Mononuclear cell (primary cell): ENCODE results near the gene EFCAB9. TPM values are rescaled to one million over a fixed set of nuclear protein-coding genes. Genes with fewer than 3 reads are reported as not detected.

Experiments
- H3K27me3 ChIP-seq: 2 replicates; pipeline ENCODE4 v1.6.0; 2011; ENCODE audit warnings: low read length, control low read depth; ENCODE audit not compliant: insufficient read depth
- H3K4me1 ChIP-seq: 2 replicates; pipeline ENCODE4 v1.5.1; 2011; ENCODE audit warnings: mild to moderate bottlenecking, low read length, control low read depth; ENCODE audit not compliant: insufficient read depth
- H3K4me3 ChIP-seq: 2 replicates; pipeline ENCODE4 v1.5.1; 2011; ENCODE audit warnings: mild to moderate bottlenecking, low read length, moderate library complexity
- H3K9me3 ChIP-seq: 2 replicates; pipeline ENCODE4 v1.5.1; 2011; ENCODE audit warnings: low read depth, mild to moderate bottlenecking, control low read depth, low read length
- total RNA-seq: library from RNA; depleted of rRNA; stranded (reverse); fragments of >200 nt; gene quantifications from one replicate; pipeline ENCODE4 v1.2.3, GENCODE V29; 2012

The EFCAB9 gene
- total RNA-seq, 1 donor, result not detected

GRCh38 chr5:172159016-172159415, 35.0 kb upstream of the EFCAB9 start:
- H3K4me1 ChIP-seq, result peaks cover 66% of the 10 kb centered on the region

GRCh38 chr5:172160506-172160905, 33.5 kb upstream of the EFCAB9 start:
- peaks cover 70% of the 10 kb centered on the region for H3K4me1 ChIP-seq

More at GRCh38 chr5:172159016-172159415, 35.0 kb upstream of the EFCAB9 start:
- no peaks in the 10 kb centered on the region for H3K27me3 ChIP-seq
- no peak overlapping the region for H3K4me3 ChIP-seq
- no peaks in the 10 kb centered on the region for H3K9me3 ChIP-seq

GRCh38 chr5:172162323-172162986, 31.5 kb upstream of the EFCAB9 start:
- Histone ChIP-seq H3K4me1 (peaks cover 69% of the 10 kb centered on the region), H3K27me3 (no peaks in the 10 kb centered on the region), H3K4me3 (no peak overlapping the region), H3K9me3 (no peaks in the 10 kb centered on the region)

More at GRCh38 chr5:172160506-172160905, 33.5 kb upstream of the EFCAB9 start:
- H3K4me3 ChIP-seq, result no peak overlapping the region
- no peaks in the 10 kb centered on the region for H3K27me3 ChIP-seq
- no peaks in the 10 kb centered on the region for H3K9me3 ChIP-seq

- H3K4me3 ChIP-seq, result no peak overlapping the region
- no peaks in the 10 kb centered on the region for H3K9me3 ChIP-seq
- no peaks in the 10 kb centered on the region for H3K27me3 ChIP-seq
- peaks cover 74% of the 10 kb centered on the region for H3K4me1 ChIP-seq
These were observed 31.0 kb upstream of the EFCAB9 start for GRCh38 chr5:172162987-172163343.

- H3K9me3 ChIP-seq, result no peaks in the 10 kb centered on the region
- H3K4me1 ChIP-seq, result peaks cover 78% of the 10 kb centered on the region
- no peak overlapping the region for H3K4me3 ChIP-seq
- no peaks in the 10 kb centered on the region for H3K27me3 ChIP-seq
These were observed 30.6 kb upstream of the EFCAB9 start for GRCh38 chr5:172163346-172163745.

- H3K4me3 ChIP-seq, result no peak overlapping the region
- H3K4me1 ChIP-seq, result peaks cover 86% of the 10 kb centered on the region
- no peaks in the 10 kb centered on the region for H3K27me3 ChIP-seq
- no peaks in the 10 kb centered on the region for H3K9me3 ChIP-seq
These were observed 29.2 kb upstream of the EFCAB9 start for GRCh38 chr5:172164769-172165212.

GRCh38 chr5:172165465-172165864, 28.5 kb upstream of the EFCAB9 start:
- H3K27me3 ChIP-seq, result no peaks in the 10 kb centered on the region
- no peaks in the 10 kb centered on the region for H3K9me3 ChIP-seq
- H3K4me1 ChIP-seq, result peaks cover 85% of the 10 kb centered on the region
- H3K4me3 ChIP-seq, result no peak overlapping the region

GRCh38 chr5:172166030-172166826, 27.7 kb upstream of the EFCAB9 start:
- H3K9me3 ChIP-seq, result no peaks in the 10 kb centered on the region
- H3K27me3 ChIP-seq, result no peaks in the 10 kb centered on the region
- no peak overlapping the region for H3K4me3 ChIP-seq

GRCh38 chr5:172167895-172168294, 26.1 kb upstream of the EFCAB9 start:
- Histone ChIP-seq H3K9me3 (no peaks in the 10 kb centered on the region), H3K4me3 (no peak overlapping the region), H3K4me1 (peaks cover 86% of the 10 kb centered on the region), H3K27me3 (no peaks in the 10 kb centered on the region)

More at GRCh38 chr5:172166030-172166826, 27.7 kb upstream of the EFCAB9 start:
- peaks cover 87% of the 10 kb centered on the region for H3K4me1 ChIP-seq

- H3K4me3 ChIP-seq, result no peak overlapping the region
- peaks cover 86% of the 10 kb centered on the region for H3K4me1 ChIP-seq
- H3K27me3 ChIP-seq, result no peaks in the 10 kb centered on the region
- no peaks in the 10 kb centered on the region for H3K9me3 ChIP-seq
These were observed 25.7 kb upstream of the EFCAB9 start for GRCh38 chr5:172168311-172168710.

- Histone ChIP-seq H3K27me3 (no peaks in the 10 kb centered on the region), H3K4me3 (no peak overlapping the region)
These were observed 24.8 kb upstream of the EFCAB9 start for GRCh38 chr5:172169216-172169615.

GRCh38 chr5:172170251-172170701, 23.7 kb upstream of the EFCAB9 start:
- no peaks in the 10 kb centered on the region for H3K27me3 ChIP-seq
- no peaks in the 10 kb centered on the region for H3K9me3 ChIP-seq
- no peak overlapping the region for H3K4me3 ChIP-seq

More at GRCh38 chr5:172169216-172169615, 24.8 kb upstream of the EFCAB9 start:
- peaks cover 89% of the 10 kb centered on the region for H3K4me1 ChIP-seq
- no peaks in the 10 kb centered on the region for H3K9me3 ChIP-seq

GRCh38 chr5:172171118-172171517, 22.9 kb upstream of the EFCAB9 start:
- Histone ChIP-seq H3K4me3 (no peak overlapping the region), H3K4me1 (peaks cover 88% of the 10 kb centered on the region), H3K27me3 (no peaks in the 10 kb centered on the region), H3K9me3 (no peaks in the 10 kb centered on the region)

More at GRCh38 chr5:172170251-172170701, 23.7 kb upstream of the EFCAB9 start:
- H3K4me1 ChIP-seq, result peaks cover 89% of the 10 kb centered on the region

- Histone ChIP-seq H3K27me3 (no peaks in the 10 kb centered on the region), H3K9me3 (no peaks in the 10 kb centered on the region), H3K4me3 (no peak overlapping the region), H3K4me1 (peaks cover 96% of the 10 kb centered on the region)
These were observed 20.9 kb upstream of the EFCAB9 start for GRCh38 chr5:172172912-172173563.

GRCh38 chr5:172173564-172174153, 20.3 kb upstream of the EFCAB9 start:
- Histone ChIP-seq H3K27me3 (no peaks in the 10 kb centered on the region), H3K9me3 (no peaks in the 10 kb centered on the region), H3K4me1 (peaks cover 96% of the 10 kb centered on the region), H3K4me3 (peak overlapping the region; percentile 44)
